Fibroblast of skin of right biceps (primary cell): ENCODE measurements around the gene MED25.

Experiments used
- DNase-seq: peaks from one replicate; pipeline ENCODE4 v3.0.0-alpha.2; 2013

Gene MED25

DNA sequence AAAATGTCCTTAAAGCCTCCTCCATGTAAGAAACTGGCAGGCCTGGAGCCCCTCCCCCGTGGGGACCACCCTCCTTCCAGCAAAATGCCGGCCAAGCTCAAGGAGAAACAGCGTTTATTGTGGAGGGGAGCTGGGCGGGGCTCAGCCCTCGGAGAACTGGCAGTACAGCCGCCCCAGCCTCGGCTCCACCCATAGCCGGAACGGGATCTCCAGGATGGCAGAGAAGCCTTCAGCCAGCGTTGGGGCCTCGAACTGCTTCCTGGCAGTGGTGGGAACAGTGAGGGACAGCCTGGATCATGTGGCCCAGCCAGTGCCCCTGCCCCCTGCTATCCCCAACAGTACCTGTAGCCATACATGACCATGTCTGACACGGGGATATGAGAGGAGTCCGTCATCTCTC is 43.0 kb downstream of the MED25 start:
- DNase-seq, result no peak

DNA sequence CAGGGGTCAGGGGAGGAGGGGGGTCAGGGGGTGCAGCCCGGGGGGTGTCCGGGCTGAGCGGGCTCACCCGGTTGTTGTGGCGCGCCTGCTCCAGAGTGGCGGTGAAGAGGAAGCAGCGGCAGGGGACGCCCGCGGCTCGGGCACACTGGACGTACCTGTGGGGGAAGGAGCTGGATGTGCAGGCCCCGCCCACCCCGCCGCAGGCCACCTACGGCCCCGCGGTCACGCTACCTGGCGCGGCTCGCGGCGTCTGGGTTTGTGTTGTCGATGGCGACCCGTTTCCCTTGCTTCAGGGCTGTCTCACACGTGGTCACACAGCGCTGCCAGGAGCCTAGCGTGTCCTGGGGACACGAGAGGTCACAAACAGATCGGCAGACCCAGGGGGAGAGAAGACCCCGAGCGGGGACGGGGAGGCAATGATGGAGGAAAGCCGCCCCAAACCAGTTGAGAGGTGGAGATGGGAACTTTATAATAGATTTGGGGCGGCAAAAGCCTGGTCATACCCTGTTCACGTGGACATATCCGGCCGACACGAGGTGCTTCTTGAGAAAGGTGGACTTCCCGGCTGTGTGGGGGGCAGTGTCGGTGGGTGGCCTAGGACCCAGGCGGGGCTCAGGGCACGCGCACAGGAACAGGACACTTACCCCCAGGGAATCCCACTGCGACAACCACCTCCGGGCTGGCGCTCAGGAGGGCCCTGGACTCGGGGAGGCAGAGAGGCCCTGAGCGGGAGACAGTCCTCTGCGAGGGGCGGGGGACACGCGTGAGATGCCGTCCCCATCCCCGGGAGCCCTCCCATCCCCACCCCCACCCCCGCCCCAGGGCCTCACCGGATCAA is 43.7 kb downstream of the MED25 start:
- DNase-seq, result no peak

DNA sequence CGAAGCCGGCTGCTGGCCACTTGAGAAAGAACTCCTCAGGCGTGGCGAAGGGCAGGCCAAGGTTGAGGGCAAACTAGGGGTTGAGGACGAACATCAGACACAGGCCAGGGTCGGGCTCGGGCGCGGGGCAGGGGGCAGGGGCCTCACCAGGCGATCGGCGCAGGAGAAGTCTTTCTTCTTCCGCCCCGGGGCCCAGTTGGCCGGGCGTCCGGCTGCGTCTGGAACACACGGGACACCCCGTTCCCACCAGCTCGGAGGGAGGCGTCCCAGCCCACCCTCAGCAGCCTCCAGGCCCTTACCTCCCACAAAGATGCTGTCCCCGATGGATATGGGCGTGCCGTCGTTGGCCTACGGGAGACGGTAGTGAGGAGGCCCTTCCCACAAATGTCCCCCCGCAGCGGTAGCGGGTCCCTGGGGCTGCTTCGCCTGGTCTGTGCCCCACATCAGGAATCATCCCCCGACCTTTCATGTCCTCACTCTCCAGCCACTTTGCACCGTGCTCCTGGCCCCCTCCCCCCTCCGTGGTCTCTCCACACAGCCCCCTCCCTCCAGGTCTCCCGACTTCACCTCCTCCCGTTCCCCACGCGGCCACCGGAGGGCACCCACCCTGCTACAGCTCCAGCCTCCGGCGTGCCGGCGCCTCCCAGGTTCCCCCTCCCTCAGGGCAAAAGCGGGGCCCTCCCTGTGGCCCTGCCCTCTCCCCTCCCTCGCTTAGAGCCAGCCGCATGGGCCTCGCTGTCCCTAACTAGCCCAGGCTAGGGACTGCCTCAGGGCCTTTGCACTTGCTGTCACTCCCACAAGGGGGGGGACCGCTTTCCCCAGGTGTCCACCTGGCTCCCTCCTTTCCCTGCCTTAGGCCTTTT is 44.5 kb downstream of the MED25 start:
- no peak for DNase-seq

DNA sequence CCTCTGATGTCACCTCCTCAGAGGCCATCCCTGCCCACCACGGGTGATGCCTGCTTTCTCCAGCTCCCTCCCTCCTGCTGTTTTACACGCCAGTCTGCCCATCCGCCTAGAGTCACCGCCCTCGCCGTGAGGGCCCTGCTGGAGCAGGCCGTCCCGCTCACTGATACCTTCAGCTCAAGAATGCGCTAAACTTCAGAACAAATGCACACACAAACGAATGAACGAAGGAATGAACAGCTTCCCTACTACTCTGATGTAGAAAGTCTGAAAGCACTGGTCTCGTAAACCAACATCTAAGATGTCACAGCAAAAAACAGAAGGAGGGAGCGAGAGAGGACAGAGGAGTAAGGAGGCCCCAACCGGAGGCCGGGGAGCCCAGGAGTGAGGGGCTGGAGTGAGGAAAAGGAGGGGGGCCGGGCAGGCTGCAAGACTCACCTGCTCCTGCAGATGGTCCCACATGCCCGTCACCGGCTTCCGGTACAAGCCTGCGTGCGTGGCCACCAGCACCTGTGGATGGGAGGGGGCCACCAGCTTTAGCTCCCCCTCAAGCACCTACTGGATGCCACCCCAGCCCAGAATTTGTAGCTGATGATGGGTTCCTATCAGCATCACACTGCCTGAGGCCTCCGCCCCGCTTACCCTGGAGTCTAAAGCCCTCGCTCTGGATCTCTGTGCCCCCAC is 45.3 kb downstream of the MED25 start:
- DNase-seq, result no peak

DNA sequence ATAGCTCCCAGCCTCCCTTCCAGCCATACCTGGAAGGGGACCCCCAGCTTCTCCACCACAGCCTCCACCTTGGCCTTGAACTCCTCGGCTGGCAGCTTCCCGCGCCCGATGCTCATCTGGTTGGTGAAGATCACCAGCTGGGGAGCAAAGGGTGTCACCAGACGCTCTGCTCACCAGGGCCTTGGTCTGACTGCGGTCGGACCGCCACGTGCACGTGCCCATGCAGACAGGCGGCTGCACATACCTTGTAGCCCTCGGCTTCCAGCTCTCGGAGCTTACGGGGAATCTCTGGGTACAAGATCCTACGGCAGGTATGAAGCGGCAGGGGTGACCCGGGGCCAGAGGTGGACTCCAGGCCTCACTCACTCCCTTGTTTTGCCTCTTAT is 45.8 kb downstream of the MED25 start:
- DNase-seq, result no peak

DNA sequence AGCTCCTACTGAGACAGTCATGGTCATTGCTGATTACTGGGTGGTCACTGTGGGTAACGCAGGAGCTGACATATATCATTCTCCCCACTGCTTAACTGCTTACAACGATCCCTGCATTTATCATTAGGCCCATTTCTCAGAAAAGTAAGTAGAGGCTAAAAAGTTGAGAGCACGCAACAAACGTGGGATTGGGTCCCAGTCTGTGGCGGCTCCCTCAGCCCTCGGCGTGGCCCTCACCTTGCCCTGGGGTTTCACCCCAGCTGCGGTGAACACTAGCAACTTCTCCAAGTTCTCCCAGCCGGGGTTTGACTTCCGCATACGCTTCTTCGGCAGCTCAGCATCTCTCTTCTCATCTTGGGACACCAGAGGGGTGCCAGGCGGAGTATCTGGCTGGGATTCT is 46.8 kb downstream of the MED25 start:
- DNase-seq, result no peak

DNA sequence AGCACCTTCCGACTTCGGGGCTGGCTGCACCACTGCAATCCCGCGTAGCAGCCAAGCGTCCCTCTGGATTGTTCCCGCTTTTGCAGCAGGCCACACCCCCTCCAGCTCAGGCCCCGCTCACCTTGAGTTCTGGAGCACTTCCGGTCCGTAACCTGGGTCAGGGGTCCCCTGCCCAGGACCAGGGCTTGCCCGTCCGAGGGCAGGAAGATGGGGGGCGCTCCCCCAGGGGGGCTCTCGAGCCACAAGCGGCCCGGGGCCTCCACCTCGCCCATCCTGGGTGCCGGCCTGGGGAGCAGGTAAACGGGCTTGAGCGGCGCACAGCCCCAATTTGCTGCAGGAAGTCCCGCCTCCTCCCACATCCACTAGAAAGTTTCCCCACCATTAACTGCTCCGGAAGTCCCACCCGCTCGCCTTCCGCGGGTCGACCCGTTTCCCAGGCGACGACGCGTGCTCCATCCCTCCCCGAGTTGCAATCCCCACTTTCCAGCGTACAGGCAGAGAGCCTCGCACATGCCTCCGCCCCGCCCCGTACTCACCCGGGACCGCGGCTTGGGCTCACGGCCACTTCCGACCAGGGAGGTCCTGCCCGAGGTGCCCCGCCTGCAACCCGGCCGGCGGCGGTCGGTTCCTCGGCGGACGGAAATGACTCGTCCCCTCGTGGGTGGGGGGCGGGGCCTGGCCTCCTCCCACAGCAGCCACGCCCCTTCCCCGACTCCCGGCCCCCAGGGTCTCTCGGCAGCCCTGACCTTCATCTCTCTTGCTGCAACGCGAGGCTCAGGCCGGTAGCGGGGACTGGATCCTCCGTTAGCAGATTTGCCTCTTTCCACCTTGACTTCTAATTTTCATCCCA is 49.1 kb downstream of the MED25 start, which contains the start of gene PNKP:
TSS of gene PNKP (minus strand) at position 644 of the 850 bp plus-strand sequence. CDS start at position 272, 372 bp downstream.
- DNase-seq, result peak; percentile 88

DNA sequence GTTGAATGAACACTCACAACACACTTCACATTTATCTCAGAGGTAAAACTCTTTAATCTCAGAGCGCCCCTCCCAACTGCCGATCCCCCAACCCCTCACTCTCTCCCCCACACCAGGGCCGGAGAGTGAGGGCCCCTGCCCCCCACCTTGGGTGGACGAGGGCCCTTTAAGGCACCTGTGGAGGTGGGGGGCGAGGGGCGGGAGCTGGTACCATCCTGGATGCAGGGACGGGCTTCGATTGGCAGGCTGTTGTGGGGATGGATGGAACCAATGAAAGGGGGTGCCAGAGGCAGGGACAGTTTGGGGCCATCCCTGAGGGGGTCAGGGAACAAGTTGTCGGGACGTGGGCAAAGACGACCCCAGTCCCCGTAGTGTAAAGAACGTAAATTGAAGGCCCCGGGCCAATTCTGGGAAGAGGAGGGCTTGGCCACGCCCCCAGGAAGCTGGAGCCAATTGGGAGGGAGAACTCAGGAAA is 51.0 kb downstream of the MED25 start:
- no peak for DNase-seq

DNA sequence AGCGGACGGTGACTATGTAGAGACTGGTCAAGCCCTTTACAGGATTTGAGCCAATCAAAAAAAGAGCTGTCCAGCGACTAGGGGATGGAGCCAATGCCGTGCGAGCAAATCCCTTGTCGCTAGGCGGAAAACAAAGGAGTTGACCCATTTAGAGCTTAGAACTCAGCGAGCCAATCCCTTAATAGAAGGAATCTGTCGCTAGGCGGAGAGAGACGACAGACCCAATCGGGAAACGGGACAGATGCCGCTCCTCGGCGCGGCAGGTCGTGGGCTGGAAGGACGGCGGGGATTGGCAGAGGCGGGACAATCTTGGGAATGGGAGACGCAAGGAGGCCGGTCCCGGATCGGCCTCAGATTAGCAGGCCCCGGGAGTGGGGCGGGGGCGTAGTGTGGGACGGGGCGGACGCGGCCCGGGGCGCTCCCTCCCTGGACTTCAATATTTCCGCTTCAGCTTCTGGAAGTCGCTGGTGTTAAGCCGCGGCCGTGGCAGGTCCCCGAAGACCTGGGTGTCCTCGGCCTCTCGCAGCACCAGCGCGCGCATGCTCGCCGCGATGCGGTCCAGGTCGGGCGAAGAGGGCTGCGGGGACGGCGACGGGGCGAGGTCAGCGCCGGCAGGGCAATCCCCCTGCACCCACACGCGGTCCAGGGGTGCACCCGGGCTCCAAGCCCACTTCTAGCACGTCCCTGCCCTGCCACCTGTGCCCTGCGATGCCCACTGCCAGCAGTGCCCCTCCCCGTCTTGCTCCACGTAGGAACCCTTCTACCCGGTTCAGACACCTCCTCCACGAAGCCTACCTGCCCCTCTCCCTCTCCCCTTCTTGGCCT is 51.6 kb downstream of the MED25 start:
- DNase-seq, result peak; percentile 100

DNA sequence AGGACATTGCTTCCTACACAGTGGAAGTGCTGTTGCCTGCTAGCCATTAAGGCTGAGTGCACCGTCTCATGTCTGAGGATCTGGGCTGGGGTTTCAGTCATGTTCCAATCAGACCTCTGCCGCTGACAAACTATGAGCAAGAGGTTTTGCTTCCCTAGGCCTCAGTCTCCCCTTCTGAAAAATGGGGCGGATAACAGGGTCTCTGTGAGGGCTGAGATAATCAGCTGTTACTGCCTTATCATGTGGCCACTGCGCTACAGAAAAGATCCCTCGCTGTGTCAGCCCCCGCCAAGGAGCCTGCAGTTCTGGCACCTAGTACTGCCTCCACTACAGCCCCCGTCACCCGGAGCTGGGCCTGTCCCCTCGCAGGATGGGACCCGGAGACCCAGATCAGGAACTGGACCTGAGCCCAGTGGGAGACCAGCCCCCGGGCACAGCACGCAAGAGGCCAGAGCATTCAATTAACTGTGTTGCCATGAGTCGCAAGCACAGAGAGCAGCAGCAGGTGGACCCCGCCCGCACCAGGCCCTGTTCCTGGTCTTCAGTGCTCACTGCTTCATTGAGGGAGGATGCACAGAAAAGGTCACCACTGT is 52.3 kb downstream of the MED25 start:
- DNase-seq, result no peak

DNA sequence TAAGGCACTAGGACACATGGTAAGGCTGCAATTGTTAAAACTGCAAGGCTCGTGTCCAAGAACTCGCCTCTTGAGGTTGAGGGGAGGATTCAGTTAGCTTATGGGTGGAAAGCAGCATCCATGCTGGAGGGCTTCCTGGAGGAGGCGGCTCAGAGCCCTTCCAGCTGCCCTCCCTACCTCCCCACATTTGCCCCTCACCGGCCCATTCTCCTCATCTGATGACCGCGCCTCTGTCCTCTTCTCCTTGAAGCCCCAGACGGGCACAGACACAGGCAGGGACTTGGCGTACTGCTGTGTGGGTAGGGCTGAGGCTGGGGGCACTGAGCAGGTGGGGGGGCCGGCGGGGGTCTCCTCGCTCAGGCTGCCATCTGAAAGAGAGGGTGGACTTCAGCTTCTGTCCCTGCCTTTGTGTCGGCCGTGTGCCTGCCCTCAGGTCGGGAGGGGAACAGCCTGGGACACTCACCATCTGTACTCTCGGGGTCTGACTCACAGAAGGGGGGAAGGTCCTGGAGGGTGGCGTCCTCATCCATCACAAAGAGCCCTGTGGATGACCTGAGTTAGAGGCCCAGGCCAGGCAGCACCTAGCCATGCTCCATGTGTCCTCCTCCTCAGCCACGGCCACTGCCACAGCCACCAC is 53.4 kb downstream of the MED25 start:
- DNase-seq, result no peak

DNA sequence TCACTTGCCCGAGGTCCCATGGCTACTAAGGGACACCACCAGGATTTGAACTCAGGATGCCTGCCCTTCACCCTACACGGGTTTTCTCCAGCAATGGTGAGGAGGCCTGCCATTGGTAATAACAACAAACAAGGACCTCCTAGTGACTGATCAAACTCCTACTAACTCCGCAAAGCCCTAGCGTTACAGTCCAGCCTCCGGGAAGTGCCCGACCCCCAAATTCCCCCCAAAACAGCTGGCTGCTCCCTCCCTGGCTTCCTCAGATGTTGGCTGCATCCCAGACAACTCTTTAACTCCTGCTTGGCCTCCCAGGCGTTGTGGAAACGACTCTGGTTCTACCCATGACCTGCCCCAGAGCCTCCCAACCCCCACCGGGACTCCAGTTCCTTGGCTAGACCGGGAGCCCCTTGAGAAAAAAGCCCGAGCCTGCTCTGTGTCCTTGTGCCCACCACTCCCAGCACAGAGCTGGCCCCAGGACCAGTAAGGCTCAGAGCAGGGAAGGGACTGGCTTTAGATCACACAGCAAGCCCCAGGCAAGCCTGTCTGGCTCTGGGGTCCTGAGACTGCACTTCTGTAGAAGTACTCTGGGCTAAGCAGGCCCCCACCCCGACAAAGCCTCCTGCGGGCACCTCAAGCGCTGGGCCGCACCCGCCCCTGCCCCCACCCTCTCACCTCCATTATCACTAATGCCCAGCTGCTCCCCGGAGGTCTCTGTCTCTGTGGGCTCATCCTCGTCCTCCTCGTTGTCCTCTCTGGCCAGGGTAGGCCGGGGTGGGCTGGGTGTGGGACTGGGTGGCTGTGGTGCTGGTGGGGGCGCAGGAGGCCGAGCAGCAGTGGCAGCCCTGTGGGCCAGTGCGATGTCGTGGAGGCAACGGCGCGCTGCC is 54.4 kb downstream of the MED25 start:
- DNase-seq, result no peak

DNA sequence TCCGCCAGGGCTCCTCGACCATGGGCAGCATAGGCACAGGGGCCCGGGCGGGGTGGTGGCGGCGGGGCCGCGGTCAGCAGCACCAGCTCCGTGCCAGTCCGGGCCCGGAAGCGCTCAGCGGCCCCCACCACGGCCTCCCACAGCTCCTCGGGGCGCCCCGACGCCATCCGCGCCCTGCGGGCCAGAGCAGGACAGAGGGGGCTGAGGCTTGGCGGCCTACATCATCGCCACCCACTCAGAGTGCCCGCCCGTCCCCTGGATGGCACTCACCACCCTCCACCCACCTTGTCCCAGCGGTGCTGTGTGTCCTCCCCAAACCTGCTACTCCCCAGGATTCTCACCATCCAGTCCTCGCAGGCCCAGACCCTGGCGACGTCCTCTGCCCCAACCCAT is 55.0 kb downstream of the MED25 start:
- no peak for DNase-seq

DNA sequence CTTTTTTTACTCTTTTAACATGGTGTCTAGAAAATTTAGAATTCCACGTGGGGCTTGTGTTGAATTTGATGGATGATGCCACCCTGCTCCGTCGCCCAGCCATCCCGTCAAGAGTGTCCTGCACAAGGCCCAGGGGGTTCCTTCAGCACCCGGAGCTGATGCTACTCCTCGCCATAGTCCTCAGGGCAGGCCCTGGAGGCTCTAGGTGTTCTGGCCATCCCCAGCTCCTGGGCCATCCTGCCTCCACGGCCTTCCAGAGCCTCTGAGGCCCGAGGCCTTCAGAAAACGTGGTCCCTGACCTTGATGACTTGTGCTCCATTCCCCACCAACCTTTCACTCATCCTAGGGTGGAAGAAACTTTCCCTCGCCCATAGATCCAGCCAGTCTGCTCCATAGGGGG is 55.7 kb downstream of the MED25 start:
- DNase-seq, result no peak

DNA sequence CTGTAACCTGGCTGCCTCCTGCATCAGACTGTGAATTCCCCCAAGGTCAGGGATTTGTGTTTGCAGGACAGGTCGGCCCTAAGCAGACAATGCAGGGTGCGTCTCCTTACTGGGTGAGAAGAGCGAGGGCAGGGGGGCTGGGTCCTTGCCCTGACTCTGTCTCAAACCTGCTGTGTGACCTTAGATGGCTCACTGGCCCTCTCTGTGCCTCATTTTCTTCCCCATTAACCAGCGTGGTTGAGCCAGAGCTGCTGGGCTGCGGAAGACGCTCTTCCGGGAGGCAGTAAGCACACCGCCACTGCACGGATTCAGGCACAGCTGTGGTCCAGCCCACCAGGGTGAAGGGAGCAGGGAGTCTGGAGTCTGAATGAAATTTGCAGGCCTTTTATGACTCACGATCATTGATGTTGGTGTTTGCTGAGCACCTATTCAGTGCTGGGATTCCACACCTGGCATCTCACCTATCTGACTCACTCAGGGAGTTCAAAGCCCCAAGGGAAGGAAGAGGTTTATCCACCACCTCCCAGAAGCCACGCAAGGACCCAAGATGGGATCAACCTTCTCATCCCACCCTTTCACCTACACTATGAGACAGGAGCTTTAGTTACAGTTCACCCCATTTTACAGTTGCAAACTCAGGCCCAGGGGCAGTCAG is 56.5 kb downstream of the MED25 start:
- no peak for DNase-seq

DNA sequence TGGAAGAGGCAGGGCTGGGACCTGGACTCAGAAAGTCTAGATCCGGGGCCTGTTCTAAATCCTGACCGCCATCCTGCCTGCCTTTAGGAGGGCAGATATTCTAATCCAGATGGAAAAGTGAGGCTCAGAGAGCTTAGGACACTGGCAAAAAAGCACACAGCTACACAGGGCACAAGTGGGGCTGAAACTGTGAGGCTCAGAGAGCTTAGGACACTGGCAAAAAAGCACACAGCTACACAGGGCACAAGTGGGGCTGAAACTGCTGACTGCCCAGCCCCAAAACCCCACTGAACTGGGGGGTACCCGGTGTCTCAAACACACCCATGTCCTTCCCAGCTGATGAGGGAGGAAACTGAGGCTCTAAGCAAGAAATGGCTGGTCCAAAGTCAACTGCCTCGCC is 57.1 kb downstream of the MED25 start:
- DNase-seq, result no peak

DNA sequence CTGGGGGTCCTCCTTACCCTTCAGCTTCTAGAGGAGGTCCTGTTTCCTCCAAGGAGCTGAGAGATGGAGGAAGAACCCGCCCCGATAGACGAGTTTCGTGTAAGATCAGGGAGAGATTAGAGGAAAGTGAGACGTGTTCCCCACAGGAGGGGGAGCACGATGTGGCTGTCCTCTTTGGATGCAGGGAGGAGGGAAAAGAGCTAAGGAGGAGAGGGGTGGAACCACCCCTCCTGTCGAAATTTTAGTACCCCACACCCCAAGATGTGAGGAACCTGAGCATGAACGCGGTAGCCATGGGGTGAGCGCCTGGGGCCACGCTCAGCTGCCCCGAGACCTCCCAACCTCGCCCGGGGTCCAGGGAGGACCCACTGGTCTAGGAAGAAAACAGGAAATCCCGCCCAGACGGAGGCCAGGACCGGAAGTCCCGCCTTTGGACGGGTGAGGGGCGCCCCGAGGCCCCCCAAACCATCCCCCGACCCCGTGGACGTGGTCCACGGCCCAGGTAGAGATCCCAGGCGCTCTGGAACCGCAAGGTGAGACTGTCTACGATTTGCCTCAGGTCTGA is 57.9 kb downstream of the MED25 start:
- peak; percentile 51 for DNase-seq

DNA sequence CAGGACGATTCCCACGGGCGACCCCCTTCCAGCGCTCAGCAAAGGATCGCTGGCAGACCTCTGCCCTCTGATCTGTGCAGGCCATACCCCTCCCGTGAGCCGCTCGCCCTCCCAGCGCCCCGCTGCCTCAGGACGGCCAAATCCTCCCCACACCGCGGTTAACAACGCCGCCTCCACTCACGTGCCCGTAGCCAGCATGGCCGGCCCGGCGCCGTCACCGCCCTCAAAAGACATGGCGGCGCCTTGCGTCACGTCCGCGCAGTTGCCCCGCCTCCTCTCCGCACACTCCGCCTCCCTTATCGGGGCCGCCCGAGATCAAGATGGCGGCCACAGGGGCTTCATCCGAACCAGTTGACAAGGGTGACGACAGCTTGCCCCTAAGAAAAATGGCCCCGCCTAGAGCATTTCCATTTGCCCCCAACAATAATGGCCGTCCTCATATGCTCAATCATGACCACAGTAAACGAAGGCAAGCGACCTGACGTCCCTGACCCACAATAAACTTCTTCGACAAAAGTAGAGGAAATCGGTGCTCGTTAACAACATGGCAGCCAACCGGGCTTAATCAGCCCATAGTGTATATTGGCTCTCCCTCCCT is 58.4 kb downstream of the MED25 start:
- DNase-seq, result peak; percentile 99
